GM10248 (cell line): ENCODE data around the gene HELZ.

ENCODE experiments used
- CTCF ChIA-PET: fragments of 300-600 bp; sonication (Branson Sonifier 250); formaldehyde crosslinking; extraction: SDS; loops from one replicate; lab custom pipeline; 2021; ENCODE audit warnings: antibody characterized with exemption; lab: Yijun Ruan, JAX
- POLR2A ChIA-PET: fragments of 350-650 bp; sonication (Branson Sonifier 250); formaldehyde crosslinking; extraction: SDS; loops from one replicate; lab custom pipeline; 2020; ENCODE audit warnings: antibody characterized with exemption; lab: Yijun Ruan, JAX
- DNase-seq: peaks from one replicate; pipeline ENCODE4 v3.0.0; 2012; ENCODE audit errors: extremely low spot score
- TF ChIP-seq, protein P1 (sequence below): IDR thresholded peaks from 2 replicates; pipeline ENCODE4 v1.5.1; 2012; ENCODE audit warnings: mild to moderate bottlenecking, low read depth; ENCODE audit errors: extremely low read depth, missing control alignments, control extremely low read depth

HELZ gene

DNA sequence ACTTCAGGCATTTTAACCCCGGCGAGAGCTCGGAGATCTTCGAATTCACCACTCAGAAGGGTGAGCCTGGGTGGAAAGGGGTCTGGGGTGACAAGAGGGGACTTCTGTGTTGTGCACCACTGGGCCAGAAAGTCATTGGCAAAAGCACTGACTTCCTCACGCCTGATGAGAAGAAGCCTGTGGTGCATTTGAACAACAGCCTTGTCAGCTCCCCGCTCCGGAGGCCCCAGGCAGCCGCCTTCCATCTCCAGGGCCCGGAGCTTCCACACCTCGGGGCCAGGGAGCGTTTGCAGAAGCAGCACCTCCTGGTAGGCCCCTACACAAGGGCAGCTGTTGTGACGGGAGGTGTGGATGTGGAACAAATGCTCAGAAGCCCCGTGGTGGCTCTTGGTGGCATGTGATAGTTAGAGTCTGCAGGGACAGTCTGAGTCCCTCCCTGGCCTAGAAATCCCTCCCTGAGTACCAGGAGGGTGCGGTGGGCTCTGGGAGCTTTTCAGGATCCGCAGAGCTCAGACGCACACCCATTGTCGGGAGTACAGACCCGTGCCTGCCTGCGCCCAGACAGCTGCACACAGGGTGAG lies 190.9 kb downstream of the HELZ start:
- POLR2A ChIA-PET, result no interaction called here
- CTCF ChIA-PET, result interaction anchor here (1.0 to 1.1 kb wide), 2 partner anchors 14 to 269 kb away, joined by 3 read pairs; no protein-coding TSS in a partner anchor
- DNase-seq, result no peak
- TF ChIP-seq, protein P1, sequence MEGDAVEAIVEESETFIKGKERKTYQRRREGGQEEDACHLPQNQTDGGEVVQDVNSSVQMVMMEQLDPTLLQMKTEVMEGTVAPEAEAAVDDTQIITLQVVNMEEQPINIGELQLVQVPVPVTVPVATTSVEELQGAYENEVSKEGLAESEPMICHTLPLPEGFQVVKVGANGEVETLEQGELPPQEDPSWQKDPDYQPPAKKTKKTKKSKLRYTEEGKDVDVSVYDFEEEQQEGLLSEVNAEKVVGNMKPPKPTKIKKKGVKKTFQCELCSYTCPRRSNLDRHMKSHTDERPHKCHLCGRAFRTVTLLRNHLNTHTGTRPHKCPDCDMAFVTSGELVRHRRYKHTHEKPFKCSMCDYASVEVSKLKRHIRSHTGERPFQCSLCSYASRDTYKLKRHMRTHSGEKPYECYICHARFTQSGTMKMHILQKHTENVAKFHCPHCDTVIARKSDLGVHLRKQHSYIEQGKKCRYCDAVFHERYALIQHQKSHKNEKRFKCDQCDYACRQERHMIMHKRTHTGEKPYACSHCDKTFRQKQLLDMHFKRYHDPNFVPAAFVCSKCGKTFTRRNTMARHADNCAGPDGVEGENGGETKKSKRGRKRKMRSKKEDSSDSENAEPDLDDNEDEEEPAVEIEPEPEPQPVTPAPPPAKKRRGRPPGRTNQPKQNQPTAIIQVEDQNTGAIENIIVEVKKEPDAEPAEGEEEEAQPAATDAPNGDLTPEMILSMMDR, result no peak

DNA sequence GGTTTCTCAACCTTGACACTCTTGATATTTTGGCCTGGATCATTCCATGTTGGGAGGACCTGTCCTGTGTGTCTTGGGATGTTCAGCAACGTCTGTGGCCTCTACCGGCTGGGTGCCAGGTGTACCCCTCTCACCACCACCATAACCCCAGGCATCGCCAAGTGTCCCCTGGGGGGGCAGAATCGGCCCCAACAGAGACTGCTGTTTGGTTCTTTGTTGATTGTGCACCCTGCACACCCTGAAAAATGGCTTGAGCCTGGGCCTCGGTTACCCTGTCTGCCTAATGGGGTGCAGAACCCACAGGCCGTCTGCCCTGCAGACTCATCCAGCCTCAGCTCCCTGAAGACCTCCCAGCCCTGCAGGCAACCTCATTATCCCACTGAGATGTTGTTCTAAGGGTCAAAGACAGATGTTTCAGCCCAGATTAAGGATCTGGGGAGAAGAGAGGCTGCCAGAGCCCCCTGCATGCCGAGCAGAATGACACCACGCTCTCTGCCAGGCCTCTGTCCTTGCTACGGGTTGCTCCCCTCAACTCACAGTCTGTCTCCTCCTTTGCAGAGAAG lies 191.5 kb downstream of the HELZ start:
- POLR2A ChIA-PET, result no interaction called here
- TF ChIP-seq, protein P1, result no peak
- CTCF ChIA-PET, result interaction anchor here (1.0 to 1.1 kb wide), 2 partner anchors 15 to 269 kb away, joined by 3 read pairs; no protein-coding TSS in a partner anchor
- DNase-seq, result no peak

DNA sequence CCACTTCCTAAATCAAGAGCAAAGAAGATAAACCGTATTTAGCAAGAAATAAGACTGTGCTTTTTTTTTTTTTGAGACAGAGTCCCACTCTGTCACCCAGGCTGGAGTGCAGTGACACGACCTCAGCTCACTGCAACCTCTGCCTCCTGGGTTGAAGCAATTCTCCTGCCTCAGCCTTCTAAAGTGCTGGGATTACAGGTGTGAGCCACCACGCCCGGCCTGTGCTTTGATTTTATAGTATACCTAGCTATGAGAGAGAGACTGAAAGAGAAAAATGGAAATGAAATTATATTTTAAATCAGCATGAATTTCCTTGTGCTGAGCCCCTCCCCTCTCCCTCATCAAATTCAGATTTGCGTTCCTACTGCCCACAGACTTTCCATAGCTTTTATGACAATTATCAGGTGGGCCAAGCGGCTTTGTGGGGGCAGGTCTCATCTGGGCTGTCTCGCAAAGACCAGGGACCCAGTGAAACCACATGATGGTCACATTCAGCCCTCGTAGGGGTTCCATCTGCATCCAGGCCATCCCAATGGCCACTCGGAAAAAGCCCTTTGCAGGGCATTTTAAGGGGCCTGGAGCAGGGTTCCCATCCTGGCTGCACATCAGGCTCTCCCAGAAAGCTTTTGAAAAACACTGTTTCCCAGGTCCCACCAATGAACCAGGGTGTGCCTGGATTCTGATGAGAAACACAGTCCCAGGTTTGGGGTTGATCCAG lies 192.1 kb downstream of the HELZ start:
- ChIA-PET POLR2A (no interaction called here), CTCF (no interaction called here)
- no peak for DNase-seq
- TF ChIP-seq, protein P1, result no peak

DNA sequence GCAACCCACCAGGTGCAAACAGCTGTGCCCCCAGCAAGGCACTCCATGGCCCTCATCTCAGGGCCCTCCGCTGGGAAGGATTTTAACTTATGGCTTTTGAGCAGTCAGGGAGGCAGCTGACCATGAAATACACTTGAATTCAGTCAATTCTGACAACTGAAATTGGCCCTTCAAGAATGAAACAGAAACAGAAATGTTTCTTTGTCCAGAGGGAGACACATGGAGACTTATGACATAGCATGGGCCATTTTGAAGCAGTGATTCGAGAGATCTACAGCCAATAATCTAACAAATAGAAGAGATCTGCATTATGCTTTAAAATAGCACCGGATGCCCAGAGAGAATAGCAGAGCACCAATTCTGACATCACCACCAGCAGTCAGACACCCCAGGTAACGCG lies 193.2 kb downstream of the HELZ start:
- POLR2A ChIA-PET, result no interaction called here
- CTCF ChIA-PET, result no interaction called here

DNA sequence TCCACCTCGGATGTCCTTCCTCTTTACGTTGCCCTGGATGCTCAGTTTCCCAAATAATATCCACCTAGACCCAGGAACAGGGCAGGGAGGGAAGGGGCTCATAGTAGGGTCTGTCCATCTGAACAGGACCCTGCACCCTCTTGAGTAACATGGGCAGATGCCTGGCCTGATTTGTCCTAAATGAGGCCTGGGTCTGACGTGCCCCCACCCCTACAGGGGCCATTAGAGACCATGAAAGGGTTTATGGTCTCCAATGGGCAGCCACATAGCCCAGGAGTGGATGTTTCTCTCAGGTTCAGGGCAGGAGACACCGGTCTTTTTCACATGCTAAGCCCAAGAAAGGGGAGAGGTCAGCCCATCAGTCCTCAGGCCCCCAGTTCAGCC lies 193.8 kb downstream of the HELZ start:
- TF ChIP-seq, protein P1, result no peak
- POLR2A ChIA-PET, result no interaction called here
- DNase-seq, result no peak
- CTCF ChIA-PET, result interaction anchor here (1.7 kb wide), 1 partner anchor 10 kb away, joined by 6 read pairs; no protein-coding TSS in a partner anchor

More for the DNA sequence above, 193.2 kb downstream of the HELZ start:
- TF ChIP-seq, protein P1, result no peak
- DNase-seq, result no peak

DNA sequence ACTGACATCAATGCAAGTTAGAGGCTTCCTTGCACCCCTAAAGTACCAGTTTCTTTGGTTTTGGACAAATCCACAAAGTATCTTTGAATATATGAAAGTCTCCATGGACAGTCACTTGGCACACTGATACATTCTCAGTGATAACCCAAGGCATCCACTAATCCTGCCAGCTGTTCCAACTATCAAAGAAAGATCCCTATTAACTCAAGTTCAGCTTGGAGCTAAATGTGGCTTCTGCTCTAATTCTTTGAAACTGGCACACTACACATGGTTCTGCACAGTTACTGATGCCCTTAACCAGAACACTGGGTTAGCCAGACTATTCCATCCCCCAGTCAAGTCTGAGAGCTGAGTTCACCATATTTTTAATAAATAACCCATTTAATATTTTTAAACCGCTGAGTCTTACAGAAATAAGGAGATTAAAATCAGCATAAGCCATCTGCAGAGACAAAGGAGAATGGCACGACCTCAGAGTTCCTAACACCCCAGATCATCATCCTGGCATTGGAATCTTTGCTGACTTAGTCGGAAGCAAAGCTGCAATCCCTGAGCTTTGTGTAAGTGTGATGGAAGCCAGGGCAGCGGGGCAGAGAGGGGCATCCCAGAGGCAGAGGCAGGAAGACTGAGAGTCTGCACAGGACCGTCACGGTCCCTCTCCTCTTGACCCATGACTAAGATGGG lies 194.4 kb downstream of the HELZ start:
- TF ChIP-seq, protein P1, result no peak
- DNase-seq, result no peak
- POLR2A ChIA-PET, result no interaction called here
- CTCF ChIA-PET, result interaction anchor here (1.7 kb wide), 1 partner anchor 9 kb away, joined by 6 read pairs; no protein-coding TSS in a partner anchor
